Measurements from ENCODE around the gene MUSK. TPM values are rescaled to one million over a fixed set of nuclear protein-coding genes. Genes with fewer than 3 reads are reported as not detected.

The MUSK gene
- total and polyA plus RNA-seq, 2 of the 4 experiments (the other 2 are of a cell fraction): 0.07 to 0.18 TPM

GRCh38 chr9:110748251-110748893 lies 79.8 kb downstream of the MUSK start (continued):
- no peak for TF ChIP-seq NFE2L2 (IDR thresholded peaks at IDR 0.05; ENCODE audit: low read depth, low read length)

- in situ Hi-C loops (cut with MboI; ENCODE audit: low sequenced_read_pairs): no loop called here
- Histone ChIP-seq H3K9me3 (ENCODE audit: control insufficient read depth, insufficient read depth, low read length) (no peaks in the 10 kb centered on the region), H3K18ac (ENCODE audit: low read depth, low read length) (peak overlapping the region; percentile 84), H3K23ac (ENCODE audit: low read depth, low read length) (peak overlapping the region; percentile 44; the same call in 1 of the 2 replicates), H3K4ac (ENCODE audit: low read depth, low read length) (peak overlapping the region; percentile 75), H4K8ac (ENCODE audit: low read depth in 2 of 2, low read length in 2 of 2) (peak overlapping the region; percentile 34 to 64; a peak in 3 of 4 replicates), H3K36me3 (ENCODE audit: control insufficient read depth, insufficient read depth, low read length) (no peaks in the 10 kb centered on the region), H3K9me1 (ENCODE audit: insufficient read depth, low read length) (peaks cover 15% of the 10 kb centered on the region), H4K91ac (ENCODE audit: insufficient read depth, low read depth, low read length) (peak overlapping the region; percentile 82), H4K5ac (ENCODE audit: low read depth, low read length) (peak overlapping the region; percentile 77), H3K4me1 (ENCODE audit: control insufficient read depth, insufficient read depth, low read length) (peaks cover 19% of the 10 kb centered on the region), H3K14ac (replicated peaks; ENCODE audit: low read depth, low read length) (peak overlapping the region; percentile 69), H2BK5ac (ENCODE audit: low read depth, low read length, poor library complexity, severe bottlenecking) (peak overlapping the region; percentile 15), H2AFZ (replicated peaks; ENCODE audit: low read length, poor library complexity) (peak overlapping the region; percentile 60), H3K9ac (ENCODE audit: low read depth, low read length) (no peak overlapping the region), H2BK20ac (ENCODE audit: low read depth, low read length) (peak overlapping the region; percentile 69), H3K27ac (ENCODE audit: insufficient read depth, low read length) (peak overlapping the region; percentile 8), H3K4me3 (ENCODE audit: insufficient read depth, low read depth, low read length) (no peak overlapping the region), H3K27me3 (ENCODE audit: control insufficient read depth, insufficient read depth, low read length) (no peaks in the 10 kb centered on the region), H2BK15ac (ENCODE audit: low read depth, low read length) (peak overlapping the region; percentile 72; the same call in 2 of the 3 replicates), H3K56ac (ENCODE audit: extremely low read depth, insufficient read depth, low read length) (peak overlapping the region; percentile 14; the same call in 1 of the 2 replicates), H2AK5ac (ENCODE audit: low read depth, low read length) (peak overlapping the region; percentile 94), H2BK120ac (ENCODE audit: low read depth, low read length) (peak overlapping the region; percentile 93), H3K4me2 (ENCODE audit: low read depth, low read length) (no peak overlapping the region), H4K20me1 (ENCODE audit: insufficient read depth, low read length) (no peaks in the 10 kb centered on the region), H2AK9ac (replicated peaks; ENCODE audit: low read depth, low read length, poor library complexity) (peak overlapping the region; percentile 12), H3K79me1 (ENCODE audit: low read depth in 1 of 2, low read length in 2 of 2) (peaks cover 3 to 12% of the 10 kb centered on the region in 2 experiments; a peak in 1 of 4 replicates)
- intact Hi-C loops (cut with micrococcal nuclease): no loop called here
- TF ChIP-seq CEBPB (IDR thresholded peaks at IDR 0.05; ENCODE audit: low read depth, low read length) (no peak), FOS (IDR thresholded peaks at IDR 0.05; ENCODE audit: low read depth, low read length) (no peak), USF2 (IDR thresholded peaks at IDR 0.05; ENCODE audit: low read depth, low read length) (no peak), NFE2L2 (IDR thresholded peaks at IDR 0.05; ENCODE audit: low read depth, low read length) (no peak), RCOR1 (IDR thresholded peaks at IDR 0.05; ENCODE audit: insufficient replicate concordance, low read length) (no peak), SMC3 (IDR thresholded peaks at IDR 0.05; ENCODE audit: low read depth, low read length) (no peak), BHLHE40 (IDR thresholded peaks at IDR 0.05; ENCODE audit: low read depth, low read length) (no peak), POLR2A (IDR thresholded peaks at IDR 0.05; ENCODE audit: low read depth, low read length) (no peak), MAFK (IDR thresholded peaks at IDR 0.05; ENCODE audit: low read depth, low read length) (no peak), MAZ (IDR thresholded peaks at IDR 0.05; ENCODE audit: borderline replicate concordance, low read depth, low read length) (no peak), ELK1 (IDR thresholded peaks at IDR 0.05; ENCODE audit: borderline replicate concordance, low read depth, low read length) (no peak), RFX5 (IDR thresholded peaks at IDR 0.05; ENCODE audit: low read depth, low read length) (no peak)
- ChIA-PET CTCF (interaction anchor here (0.6 to 0.7 kb wide), 2 partner anchors 177 to 520 kb away, joined by 3 read pairs; no protein-coding TSS in a partner anchor), POLR2A (ENCODE audit: unreplicated experiment) (interaction anchor here (0.7 kb wide), 1 partner anchor 100 kb away, joined by 3 read pairs; no protein-coding TSS in a partner anchor)
- no TSS peak for BruUV-seq (replicated peaks)
- DNase-seq (no peak), ATAC-seq (ENCODE audit: low read depth) (no peak)
- dilution Hi-C loops (cut with HindIII; ENCODE audit: low sequenced_read_pairs, unreplicated experiment): no loop called here
- WGBS, 2 experiments (ENCODE audit: extremely low coverage in 2 of 2, insufficient read length in 1 of 2): no CpG with 5 or more reads among the region's 1 CpG
These were observed 81.7 kb downstream of the MUSK start for GRCh38 chr9:110750272-110750671.

Measured in IMR-90 (cell line).